ENCODE measurements around the gene ALG1L2.
"Not testable (repeated sequence)": the region's sequence is repeated elsewhere in the genome, so short reads cannot be mapped to it uniquely, and the experiment has no call there.

Gene ALG1L2

DNA sequence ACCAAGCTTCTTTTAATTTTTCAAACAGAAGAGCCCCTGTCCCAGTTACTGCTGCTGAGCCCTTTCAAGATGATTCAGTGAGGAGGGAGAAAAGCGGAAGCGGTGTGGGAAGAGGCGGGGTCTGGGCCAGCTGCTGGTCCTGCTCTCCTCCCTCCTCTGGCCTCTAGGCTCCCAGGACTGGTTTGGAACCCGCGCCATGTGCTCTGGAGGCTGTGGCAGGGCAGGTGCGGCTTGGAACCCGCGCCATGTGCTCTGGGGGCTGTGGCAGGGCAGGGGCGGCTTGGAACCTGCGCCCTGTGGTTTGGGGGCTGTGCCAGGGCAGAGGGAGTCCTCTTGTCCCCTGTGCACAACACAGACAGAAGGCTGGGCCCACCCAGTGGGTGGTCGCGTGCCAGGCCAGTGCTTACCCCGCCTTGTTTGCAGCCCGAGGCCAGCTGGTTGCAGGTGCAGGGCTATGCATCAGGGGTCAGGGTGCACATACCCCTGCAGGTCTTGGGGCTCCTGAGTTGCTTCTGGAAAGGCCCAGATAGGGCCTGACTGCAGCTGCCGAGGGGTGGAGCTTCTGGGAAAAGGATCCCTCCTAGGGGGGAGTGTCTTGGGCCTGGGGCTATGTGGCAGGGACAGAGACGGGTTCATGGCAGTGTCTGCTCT is 12.2 kb downstream of the ALG1L2 start:
- DNase-seq (ENCODE audit: low read depth) = no peak

DNA sequence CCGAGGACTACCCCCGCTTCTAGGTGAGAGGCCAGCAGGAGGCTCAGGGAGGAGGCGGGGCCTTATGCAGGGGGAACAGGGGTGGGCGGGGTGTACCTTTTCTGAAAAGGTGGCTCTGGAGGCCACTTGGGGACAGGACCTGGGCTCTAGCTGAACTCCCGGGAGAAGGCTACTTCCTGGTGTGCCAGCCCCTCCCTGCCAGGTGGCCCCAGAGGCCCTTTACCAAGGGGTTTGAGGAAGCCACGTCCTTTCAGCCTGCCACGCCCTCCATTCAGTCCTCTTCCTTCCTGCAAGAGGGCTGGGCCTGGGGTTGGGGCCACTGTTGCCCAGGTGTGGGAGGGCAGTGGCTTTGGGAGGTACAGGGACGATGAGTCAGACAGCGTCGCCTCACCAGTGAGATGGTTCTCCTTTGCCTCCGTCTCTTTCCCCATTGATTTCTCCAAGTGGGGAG is 12.9 kb downstream of the ALG1L2 start:
- not testable (repeated sequence) for DNase-seq (ENCODE audit: low read depth)

DNA sequence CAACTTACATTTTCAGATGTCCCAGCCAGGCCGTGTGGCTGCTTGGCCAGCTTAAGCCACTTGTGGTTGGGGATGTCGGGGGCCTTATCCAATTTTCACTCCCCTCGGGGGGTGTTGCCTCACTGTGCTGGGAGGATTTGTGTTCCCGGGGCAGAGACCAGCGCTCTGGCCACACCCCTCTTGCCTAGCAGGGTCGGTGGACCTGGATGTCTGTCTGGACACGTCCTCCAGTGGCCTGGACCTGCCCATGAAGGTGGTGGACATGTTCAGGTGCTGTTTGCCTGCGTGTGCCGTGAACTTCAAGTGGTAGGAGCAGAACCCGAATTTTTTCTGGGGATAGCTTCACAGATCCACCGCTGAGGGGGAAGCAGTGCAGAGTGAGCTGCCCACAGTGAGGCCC is 14.2 kb downstream of the ALG1L2 start:
- not testable (repeated sequence) for DNase-seq (ENCODE audit: low read depth)

DNA sequence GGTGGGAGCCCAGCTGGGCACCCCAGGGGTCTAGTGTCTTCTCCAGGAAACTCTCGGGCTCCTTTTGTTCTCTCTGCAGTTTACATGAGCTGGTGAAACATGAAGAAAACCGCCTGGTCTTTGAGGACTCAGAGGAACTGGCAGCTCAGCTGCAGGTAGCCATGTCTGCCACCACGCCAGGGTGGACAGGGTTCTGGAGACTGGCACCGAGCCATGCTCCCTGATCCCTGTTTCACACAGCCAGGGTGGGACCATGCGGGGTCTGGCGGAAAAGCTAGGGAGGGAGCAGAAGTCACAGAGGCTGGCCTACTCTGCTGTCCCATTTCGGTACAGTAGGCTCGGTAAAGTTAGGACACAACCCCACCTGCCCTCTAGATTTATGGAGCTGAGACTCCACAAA is 15.5 kb downstream of the ALG1L2 start:
- DNase-seq (ENCODE audit: low read depth) = not testable (repeated sequence)

DNA sequence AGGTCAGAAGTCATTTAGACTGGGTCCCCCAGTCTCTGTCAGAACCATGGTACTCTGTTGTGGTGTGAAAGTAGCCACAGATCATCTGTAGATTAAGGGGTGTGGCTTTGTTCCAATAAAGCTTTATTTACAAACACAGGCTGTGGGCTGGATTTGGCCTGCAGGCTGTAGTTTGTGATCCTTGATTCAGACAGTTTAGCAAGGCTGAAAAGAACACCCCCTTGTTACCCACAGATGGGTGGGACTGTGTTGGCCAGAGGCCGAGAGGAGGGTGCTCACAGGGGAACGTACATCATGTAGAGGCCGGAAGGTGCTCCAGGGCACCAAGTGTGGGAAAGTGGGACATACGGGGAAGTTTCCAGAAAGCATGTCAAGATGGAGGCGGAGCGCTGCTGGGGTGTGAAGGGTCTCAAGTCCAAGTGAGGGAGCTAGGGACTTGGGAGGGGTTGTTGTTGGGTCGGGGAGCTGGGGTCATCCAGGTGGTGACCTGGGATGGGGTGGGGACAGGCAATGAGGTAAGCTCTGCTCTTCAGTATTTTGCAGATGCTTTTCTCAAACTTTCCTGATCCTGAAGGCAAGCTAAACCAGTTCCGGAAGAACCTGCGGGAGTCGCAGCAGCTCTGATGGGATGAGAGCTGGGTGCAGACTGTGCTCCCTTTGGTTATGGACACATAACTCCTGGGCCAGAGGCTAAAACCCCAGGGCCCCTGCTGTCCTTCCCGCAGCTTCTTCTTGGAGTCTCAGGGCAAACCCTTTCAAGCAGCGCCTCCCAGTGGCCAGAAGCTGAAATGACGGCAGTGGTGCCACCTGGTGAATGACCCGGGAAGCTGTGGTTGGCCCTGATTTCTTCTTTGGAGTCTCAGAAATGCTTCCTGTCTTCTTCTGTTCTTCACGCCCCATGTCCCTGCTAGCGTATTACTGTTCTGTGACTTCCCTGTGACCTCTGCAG is 16.3 kb downstream of the ALG1L2 start:
- not testable (repeated sequence) for DNase-seq (ENCODE audit: low read depth)

DNA sequence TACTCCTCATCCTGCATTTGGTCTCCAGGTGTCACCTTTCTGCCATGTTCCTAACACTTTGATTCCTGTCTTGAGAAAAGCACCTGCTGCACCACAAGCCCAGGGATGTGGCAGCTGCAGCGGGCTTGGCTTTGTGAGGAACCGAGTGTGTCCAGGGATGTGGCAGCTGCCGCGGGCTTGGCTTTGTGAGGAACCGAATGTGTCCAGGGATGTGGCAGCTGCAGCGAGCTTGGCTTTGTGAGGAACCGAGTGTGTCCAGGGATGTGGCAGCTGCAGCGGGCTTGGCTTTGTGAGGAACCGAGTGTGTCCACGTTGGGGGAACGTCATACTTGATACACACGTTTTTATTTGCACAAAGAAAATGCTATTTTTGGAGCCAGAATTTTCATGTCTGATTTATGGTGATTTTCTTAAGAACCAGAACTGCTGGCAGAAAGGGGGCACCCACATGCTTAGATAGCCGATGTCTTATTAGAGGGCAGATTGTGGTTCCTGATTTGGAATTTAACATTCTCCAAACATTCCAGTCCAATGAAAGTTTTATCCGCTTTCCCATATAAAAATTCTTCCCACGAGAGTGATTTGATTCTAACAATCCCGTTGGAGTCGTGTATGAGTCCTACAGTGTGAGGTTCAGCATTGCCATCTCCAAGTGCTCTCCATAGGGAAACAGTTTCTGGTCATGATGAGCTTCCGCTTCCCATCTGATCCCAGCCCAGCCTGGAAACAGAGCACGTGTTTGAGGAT is 17.2 kb downstream of the ALG1L2 start:
- DNase-seq (ENCODE audit: low read depth) = not testable (repeated sequence)

DNA sequence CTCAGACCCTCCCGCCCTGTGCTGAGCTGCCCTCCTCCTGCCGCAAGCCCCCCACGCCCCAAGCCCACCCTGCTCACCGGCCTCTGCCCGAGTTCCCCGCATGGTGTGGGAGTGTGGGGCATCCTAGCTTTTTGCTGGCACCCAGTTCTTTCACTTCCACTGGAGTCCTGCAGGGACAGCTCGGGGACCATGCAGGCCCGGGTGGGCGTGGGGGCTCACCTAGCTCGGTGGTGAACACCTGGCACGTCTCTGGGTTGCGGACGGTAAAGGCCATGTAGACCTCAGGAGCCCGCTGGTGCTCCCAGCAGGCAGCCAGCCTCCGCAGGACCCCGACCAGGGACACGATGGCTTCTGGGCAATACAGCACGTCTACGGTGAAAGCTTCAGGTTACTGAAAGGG is 20.9 kb downstream of the ALG1L2 start:
- not testable (repeated sequence) for DNase-seq (ENCODE audit: low read depth)

DNA sequence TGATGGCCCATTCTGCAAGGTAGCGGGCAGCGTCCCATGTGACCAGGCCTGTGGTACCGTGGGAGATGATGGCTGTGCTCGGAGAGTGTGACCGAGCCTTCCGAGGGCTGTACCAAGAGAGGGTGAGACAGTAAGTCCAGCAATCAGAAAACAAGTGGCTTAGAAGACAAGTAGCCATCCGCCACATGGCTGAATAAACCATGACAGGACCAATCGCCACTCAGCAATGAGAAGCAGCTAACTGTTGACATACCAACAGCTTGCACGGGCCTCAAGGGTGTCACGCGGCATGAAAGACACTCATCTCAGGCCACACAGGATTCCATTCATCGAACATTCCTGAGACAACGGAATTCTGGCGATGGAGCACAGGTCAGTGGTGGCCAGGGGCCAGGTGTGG is 22.6 kb downstream of the ALG1L2 start:
- not testable (repeated sequence) for DNase-seq (ENCODE audit: low read depth)

DNA sequence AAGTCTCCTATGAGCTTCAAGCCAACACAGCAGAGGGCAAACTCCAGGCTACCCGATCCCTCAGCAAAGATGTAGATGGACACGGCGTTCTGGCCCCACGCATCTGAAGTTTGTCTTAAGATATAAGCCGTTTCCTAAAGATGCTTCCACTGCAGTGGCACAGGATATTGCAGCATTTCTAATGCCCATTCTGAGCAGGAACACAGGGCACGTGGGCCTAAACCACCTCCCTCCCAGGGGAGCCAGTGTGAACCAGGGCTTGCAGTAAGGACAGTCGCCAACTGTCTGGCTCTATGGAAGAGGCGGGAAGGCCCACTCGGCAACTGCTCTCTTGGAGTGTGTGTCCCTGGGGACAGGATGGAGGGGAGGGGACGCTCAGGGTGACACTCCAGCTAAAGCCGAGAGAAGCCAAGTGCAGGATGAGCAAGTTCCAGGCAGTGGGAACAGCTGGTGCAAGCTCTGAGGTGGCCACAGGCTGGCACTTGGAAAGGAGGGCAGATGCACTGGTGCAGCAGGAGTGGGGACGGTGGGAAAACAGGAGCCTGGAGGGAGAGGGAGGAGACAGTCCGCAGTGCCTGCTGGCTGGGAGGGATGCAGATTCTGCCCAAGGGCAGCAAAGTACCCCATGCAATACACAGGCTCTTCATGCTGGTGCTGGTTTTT is 25.8 kb downstream of the ALG1L2 start:
- not testable (repeated sequence) for DNase-seq (ENCODE audit: low read depth)

DNA sequence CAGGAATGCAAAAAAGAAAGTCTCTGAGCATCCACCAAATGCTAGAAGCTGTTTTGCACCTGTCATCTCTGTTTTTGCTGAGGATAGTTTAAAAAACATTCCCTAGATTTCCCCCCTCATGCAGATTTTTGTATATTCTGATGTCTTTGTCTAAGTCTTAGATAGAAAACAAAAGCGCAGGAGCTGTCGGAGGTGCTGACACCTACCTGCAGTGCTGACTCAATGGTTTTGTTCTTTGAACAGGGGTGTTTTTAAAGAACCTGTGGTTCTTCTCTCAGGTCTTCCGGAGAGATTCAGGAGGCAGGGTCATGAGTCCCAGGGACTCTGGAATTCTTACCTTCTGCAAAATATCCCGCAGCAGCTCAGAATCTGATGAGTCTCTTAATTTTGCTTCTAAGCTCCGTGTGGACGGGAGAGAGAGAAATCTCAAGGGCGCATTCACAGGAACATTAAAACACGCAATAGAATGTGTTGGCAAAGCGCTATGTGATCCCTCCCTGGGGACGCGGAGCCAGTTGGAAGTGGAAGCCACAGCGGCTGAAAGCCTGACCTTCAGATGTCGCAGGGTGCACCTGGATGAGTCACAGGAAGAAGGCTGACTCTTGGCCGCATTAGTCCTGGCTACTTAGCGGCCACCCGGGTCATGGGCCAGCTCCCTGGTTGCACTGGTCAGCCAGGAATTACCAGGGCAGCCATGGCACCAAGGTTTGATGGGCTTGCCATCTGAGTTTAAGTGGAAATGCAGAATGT is 27.4 kb downstream of the ALG1L2 start:
- DNase-seq (ENCODE audit: low read depth) = not testable (repeated sequence)

DNA sequence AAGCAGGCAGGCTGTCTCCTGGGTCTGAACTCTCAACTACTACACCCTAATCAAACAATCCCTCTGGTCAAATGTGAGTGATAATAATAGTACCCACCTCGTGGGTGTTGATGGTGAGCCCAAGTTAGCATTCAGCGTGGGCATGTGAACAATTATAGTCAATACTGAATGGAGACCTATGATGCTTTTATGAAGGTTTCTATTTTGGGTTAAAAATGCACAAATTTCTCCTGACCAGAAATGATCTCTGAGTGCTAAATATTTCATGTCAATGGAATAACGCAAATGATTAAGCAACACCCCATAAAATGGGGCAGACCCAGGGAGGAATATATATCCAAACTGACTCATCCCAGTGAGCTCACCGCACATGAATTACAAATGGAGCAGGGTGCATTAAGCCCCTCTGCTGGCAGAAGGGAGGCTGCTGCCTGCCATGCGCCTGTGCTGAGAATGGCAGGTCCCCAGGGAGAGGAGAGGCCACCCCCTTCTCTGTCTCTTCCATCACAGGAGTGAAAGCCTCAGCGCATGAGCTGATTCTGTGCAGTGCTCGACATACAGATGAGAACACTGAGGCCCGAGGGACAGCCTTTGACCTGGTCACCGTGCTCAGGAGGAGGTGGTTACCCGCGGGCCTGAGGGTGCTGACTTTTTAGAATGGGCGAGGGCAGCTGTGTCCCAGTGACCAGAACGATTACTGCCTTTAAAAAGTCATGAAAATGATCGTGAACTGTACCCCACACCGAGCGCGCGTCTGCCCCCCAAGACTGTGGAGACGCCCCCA is 28.9 kb downstream of the ALG1L2 start:
- DNase-seq (ENCODE audit: low read depth) = peak; percentile 58

DNA sequence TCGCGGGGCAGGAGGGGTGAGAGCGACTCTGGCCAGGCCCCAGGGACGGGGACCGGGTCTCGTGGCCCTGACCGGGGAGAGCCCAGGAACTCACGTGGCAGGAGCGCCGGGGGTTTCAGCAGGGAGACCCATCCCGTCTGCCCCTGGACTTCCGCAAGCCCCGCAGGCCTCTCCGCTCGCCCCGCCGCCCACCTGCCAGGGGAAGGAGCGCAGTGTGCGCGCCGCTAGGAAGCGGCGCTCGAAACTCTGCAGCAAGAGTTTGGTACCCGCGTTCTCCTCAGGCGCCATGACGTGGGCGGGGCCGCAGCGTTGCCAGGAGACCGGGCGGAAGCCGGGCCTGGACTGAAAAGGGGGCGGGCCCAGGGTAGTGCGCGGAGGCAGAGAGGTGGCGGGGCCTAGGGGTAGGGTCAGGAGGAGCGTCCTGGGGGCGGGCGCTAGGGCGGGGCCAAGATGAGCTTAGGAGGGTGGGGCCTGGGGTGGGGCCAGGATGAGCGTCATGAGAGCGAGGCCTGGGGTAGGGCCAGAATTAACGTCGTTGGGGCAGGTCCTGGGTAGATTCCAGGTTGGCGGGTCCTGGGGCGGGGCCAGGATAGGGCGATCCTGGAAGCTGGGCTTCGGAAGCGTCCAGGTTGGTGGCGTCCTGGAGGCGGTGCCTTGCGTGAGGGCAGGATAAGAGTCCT is 29.7 kb downstream of the ALG1L2 start:
- DNase-seq (ENCODE audit: low read depth) = peak; percentile 81

DNA sequence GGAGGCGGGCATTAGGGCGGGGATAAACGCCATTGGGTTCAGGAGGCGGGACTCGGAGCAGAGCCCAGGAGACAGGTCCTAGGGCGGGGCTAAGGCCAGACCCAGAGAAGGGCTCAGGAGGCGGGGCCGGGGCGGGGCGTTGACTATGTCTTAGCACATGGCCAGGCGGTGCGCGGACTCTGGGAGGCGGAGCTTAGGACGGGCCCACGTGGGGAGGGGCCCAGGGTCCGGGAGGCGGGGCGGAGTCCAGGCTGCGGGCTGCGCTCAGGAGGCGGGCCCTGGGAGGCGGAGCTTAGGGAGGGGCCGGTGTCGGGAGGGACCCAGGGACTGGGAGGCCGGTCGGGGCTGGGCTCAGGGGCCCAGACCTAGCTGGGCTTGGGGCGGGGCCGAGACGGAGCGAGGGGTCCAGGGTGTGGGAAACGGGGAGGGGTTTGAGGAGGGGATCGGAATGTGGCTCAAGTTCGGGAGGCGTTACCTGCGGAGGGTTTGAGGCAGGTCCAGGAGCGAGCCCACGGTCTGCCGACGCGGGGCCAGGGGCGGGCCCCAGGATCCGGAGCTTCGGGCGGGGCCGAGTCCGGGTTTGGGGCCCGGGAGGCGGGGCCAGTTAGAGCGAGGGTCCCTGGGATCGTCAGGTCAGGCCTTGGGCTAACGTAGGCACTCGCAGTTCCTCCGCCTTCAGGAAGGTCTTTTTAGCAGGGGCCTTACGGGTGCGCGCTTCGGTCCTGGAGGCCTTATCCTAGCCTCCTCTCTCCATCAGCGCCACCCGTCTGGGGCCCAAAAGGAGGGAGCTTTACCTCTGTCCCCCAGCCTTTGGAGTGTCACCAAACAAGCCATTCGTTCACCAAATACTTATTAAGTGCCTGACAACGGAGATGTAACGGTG is 30.5 kb downstream of the ALG1L2 start:
- peak; percentile 56 for DNase-seq (ENCODE audit: low read depth)

DNA sequence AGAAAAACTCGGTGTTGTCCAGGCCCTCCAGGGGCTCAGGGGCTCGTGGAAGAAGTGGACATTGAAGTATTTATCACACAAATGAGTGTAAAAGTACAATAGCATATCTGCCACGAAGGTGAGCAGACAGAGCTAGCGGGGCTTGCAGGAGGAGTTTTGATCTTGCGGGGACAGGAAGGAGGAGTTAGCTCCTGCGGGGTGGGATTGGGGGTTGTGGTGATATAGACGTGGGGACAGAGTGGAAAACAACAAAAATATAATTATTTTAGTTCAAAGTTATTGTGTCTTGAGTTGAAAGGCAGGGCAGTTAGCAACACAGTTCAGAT is 31.1 kb downstream of the ALG1L2 start:
- DNase-seq (ENCODE audit: low read depth) = not testable (repeated sequence)

DNA sequence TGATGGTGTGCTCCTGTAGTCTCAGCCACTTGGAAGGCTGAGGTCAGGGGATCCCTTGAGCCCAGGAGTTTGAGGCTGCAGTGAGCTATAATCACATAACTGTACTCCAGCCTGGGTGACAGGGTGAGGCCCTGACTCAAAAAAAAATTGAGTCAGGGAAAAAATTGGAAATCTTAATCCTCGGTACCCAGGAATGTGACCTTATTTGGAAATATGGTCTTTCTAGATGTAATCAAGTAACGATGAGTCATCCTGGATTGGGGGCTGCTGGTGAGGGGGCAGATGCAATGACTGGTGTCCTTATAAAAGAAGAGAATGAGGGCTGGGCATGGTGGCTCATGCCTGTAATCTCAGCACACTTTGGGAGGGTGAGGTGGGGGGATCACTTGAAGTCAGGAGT is 33.8 kb downstream of the ALG1L2 start:
- not testable (repeated sequence) for DNase-seq (ENCODE audit: low read depth)

DNA sequence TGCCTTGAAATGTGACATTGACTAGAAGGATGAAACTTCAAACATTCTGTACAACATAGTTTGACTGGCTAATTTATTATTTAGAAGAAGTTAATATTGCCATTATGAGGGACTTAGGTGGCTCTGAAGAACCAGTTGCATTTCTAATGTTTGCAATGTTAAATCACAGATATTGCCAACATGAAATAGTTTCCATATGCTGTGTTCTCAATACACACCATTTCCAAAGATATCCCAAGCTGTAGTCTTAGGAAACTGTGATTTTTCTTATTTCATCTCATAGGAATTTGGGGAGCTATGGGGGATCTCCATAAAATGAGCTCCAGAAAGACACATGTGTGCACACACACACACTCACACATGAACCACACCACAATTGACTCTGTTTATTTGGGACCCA is 36.3 kb downstream of the ALG1L2 start:
- DNase-seq (ENCODE audit: low read depth) = no peak

DNA sequence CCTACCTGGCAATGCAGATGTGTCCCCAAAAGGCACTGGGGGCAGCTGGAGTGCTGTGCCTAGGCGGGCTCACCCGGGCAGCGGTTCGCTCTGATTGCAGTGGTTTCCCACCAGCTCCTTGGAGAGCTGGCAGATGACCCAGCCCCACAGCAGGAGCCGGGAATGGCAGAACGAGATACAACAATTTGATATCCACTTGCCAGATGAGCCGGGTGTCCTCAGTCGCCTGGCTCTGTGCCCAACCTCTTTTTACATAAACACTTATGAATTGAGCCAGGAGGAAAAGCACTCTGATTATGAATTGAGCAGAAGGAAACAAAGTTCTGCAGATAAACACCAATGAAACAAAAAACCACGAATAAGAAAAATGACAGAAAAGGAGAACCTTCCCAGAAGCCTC is 38.2 kb downstream of the ALG1L2 start:
- DNase-seq (ENCODE audit: low read depth) = not testable (repeated sequence)

DNA sequence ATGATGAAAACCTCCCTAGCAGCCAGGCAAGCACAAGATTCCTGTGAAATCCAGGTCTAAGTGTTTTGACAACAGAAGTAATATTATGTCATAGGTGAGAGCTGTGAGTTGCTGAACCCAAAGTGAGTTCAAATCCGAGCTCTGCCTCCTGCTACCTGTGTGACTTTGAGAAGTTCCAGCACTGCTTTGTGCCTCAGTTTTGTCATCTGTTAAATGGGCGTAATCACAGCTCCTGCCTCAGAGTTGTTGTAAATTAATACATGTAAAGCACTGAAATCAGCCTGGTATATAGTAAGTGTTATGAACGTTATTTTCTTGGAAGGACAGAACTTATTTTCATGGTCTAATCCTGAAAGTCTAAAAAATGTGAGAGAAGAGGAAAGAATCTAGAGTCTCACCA is 38.7 kb downstream of the ALG1L2 start:
- not testable (repeated sequence) for DNase-seq (ENCODE audit: low read depth)

Data from GM04503 (cell line).